ENCODE measurements around the gene SLC6A13.
"Not testable (repeated sequence)": the region's sequence is repeated elsewhere in the genome, so short reads cannot be mapped to it uniquely, and the experiment has no call there.

GRCh38 chr12:300166-300565 lies 37.5 kb upstream of the SLC6A13 start:
- TF ChIP-seq, protein P1, sequence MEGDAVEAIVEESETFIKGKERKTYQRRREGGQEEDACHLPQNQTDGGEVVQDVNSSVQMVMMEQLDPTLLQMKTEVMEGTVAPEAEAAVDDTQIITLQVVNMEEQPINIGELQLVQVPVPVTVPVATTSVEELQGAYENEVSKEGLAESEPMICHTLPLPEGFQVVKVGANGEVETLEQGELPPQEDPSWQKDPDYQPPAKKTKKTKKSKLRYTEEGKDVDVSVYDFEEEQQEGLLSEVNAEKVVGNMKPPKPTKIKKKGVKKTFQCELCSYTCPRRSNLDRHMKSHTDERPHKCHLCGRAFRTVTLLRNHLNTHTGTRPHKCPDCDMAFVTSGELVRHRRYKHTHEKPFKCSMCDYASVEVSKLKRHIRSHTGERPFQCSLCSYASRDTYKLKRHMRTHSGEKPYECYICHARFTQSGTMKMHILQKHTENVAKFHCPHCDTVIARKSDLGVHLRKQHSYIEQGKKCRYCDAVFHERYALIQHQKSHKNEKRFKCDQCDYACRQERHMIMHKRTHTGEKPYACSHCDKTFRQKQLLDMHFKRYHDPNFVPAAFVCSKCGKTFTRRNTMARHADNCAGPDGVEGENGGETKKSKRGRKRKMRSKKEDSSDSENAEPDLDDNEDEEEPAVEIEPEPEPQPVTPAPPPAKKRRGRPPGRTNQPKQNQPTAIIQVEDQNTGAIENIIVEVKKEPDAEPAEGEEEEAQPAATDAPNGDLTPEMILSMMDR (IDR thresholded peaks at IDR 0.05), result not testable (repeated sequence)
- TF ChIP-seq POLR2A (IDR thresholded peaks at IDR 0.05), result not testable (repeated sequence)

Measured in uterus (tissue), 2 donors.